GM23338 (cell line): Measurements from ENCODE around the gene VKORC1L1. TPM values are rescaled to one million over a fixed set of nuclear protein-coding genes. Genes with fewer than 3 reads are reported as not detected.

Experiments
- ATAC-seq: fragments of 200-7000 bp; cut with Tn5 transposase; 3 replicates; pipeline ENCODE4 v1.9.1; 2020
- DNase-seq: peaks from one replicate; pipeline ENCODE4 v3.0.0-alpha.2; 2015; ENCODE audit warnings: low spot score
- H2AFZ ChIP-seq: fragments of 200-600 bp; sonication (generic); 2 replicates; pipeline ENCODE4 v1.8.0; 2016; ENCODE audit warnings: antibody characterized with exemption, mild to moderate bottlenecking, moderate library complexity
- H3F3A ChIP-seq: fragments of 200-600 bp; sonication (generic); replicated peaks from 2 replicates; pipeline ENCODE4 v1.8.0; 2017; ENCODE audit warnings: antibody characterized with exemption, mixed run types, low read depth
- H3K27ac ChIP-seq: fragments of 200-600 bp; sonication (generic); 2 replicates; pipeline ENCODE4 v1.6.1; 2016; ENCODE audit warnings: low read depth
- H3K27me3 ChIP-seq: fragments of 200-600 bp; sonication (generic); 2 replicates; pipeline ENCODE4 v1.8.0; 2016; ENCODE audit warnings: mild to moderate bottlenecking, mixed run types, moderate library complexity; ENCODE audit not compliant: insufficient read depth
- H3K36me3 ChIP-seq: fragments of 200-600 bp; sonication (generic); 2 replicates; pipeline ENCODE4 v1.8.0; 2016; ENCODE audit warnings: mild to moderate bottlenecking; ENCODE audit not compliant: insufficient read depth
- H3K4me1 ChIP-seq: fragments of 200-600 bp; sonication (generic); 2 replicates; pipeline ENCODE4 v1.8.0; 2016; ENCODE audit warnings: mild to moderate bottlenecking, moderate library complexity; ENCODE audit not compliant: insufficient read depth
- H3K4me2 ChIP-seq: fragments of 200-600 bp; sonication (generic); 2 replicates; pipeline ENCODE4 v1.7.1; 2017; ENCODE audit warnings: mixed run types
- H3K4me3 ChIP-seq: fragments of 200-600 bp; sonication (generic); 2 replicates; pipeline ENCODE4 v1.6.1; 2016; ENCODE audit warnings: mixed run types
- H3K79me2 ChIP-seq: fragments of 200-600 bp; sonication (generic); replicated peaks from 2 replicates; pipeline ENCODE4 v1.8.0; 2017; ENCODE audit warnings: mild to moderate bottlenecking; ENCODE audit not compliant: insufficient read depth
- H3K9me2 ChIP-seq: fragments of 200-600 bp; sonication (generic); 2 replicates; pipeline ENCODE4 v1.8.0; 2017; ENCODE audit not compliant: insufficient read depth
- H4K20me1 ChIP-seq: fragments of 200-600 bp; sonication (generic); replicated peaks from 2 replicates; pipeline ENCODE4 v1.8.0; 2017; ENCODE audit warnings: mild to moderate bottlenecking; ENCODE audit not compliant: insufficient read depth
- H3K27ac Mint-ChIP-seq: 2 replicates; pipeline ENCODE4 v1.8.0; 2020; ENCODE audit warnings: inconsistent platforms, mild to moderate bottlenecking, moderate library complexity, mixed read lengths
- H3K27me3 Mint-ChIP-seq: 3 replicates; pipeline ENCODE4 v1.8.0; 2022; ENCODE audit warnings: low read depth, mild to moderate bottlenecking, moderate library complexity, mixed read lengths, inconsistent platforms; ENCODE audit not compliant: insufficient read depth, poor library complexity
- H3K36me3 Mint-ChIP-seq: 3 replicates; pipeline ENCODE4 v1.8.0; 2021; ENCODE audit warnings: low read depth, mild to moderate bottlenecking, inconsistent platforms, moderate library complexity, mixed read lengths
- H3K4me1 Mint-ChIP-seq: 3 replicates; pipeline ENCODE4 v1.8.0; 2020; ENCODE audit warnings: mild to moderate bottlenecking, inconsistent platforms, mixed read lengths
- H3K4me3 Mint-ChIP-seq: 3 replicates; pipeline ENCODE4 v1.8.0; 2021; ENCODE audit warnings: moderate library complexity, mild to moderate bottlenecking, inconsistent platforms, mixed read lengths
- H3K9me3 Mint-ChIP-seq: 3 replicates; pipeline ENCODE4 v1.8.0; 2020; ENCODE audit warnings: moderate library complexity, mild to moderate bottlenecking, inconsistent platforms, mixed read lengths
- CREB1 ChIP-seq: fragments of 250-450 bp; sonication (Bioruptor Pico); IDR thresholded peaks from 2 replicates; pipeline ENCODE4 v1.5.0; 2020; ENCODE audit warnings: low read depth, mild to moderate bottlenecking, moderate library complexity
- EZH2 ChIP-seq: fragments of 200-600 bp; sonication (generic); IDR thresholded peaks from one replicate; pipeline ENCODE4 v1.8.0; 2017; ENCODE audit warnings: antibody characterized with exemption, mild to moderate bottlenecking, low read depth; ENCODE audit not compliant: unreplicated experiment
- EZH2phosphoT487 ChIP-seq: fragments of 200-600 bp; sonication (generic); IDR thresholded peaks from one replicate; pipeline ENCODE4 v1.8.1; 2018; ENCODE audit warnings: antibody characterized with exemption; ENCODE audit not compliant: unreplicated experiment
- JUNB ChIP-seq: IDR thresholded peaks from one replicate; pipeline ENCODE4 v1.6.1; 2016; ENCODE audit warnings: antibody characterized with exemption; ENCODE audit not compliant: unreplicated experiment
- NANOG ChIP-seq: IDR thresholded peaks from 2 replicates; pipeline ENCODE4 v1.6.1; 2016; ENCODE audit warnings: antibody characterized with exemption, borderline replicate concordance
- POLR2AphosphoS5 ChIP-seq: IDR thresholded peaks from 2 replicates; pipeline ENCODE4 v1.6.1; 2016; ENCODE audit warnings: antibody characterized with exemption, low read depth
- STAT1 ChIP-seq: IDR thresholded peaks from one replicate; pipeline ENCODE4 v1.6.1; 2016; ENCODE audit warnings: antibody characterized with exemption; ENCODE audit not compliant: unreplicated experiment
- ZNF114 ChIP-seq: fragments of 250-450 bp; sonication (Bioruptor Pico); IDR thresholded peaks from 2 replicates; pipeline ENCODE4 v1.5.0; 2020; ENCODE audit warnings: mild to moderate bottlenecking, moderate library complexity
- ZNF331 ChIP-seq: fragments of 250-450 bp; sonication (Bioruptor Pico); IDR thresholded peaks from 2 replicates; pipeline ENCODE4 v1.5.0; 2020; ENCODE audit warnings: low read depth, mild to moderate bottlenecking, moderate library complexity
- polyA plus RNA-seq: library from polyadenylated mRNA; unstranded; fragments of >200 nt; fragmentation: Nextera tagmentation; extraction: Ambion mirVana; gene quantifications from 2 replicates; pipeline ENCODE4 v1.2.1, GENCODE V29; 2016
- total RNA-seq: library from RNA; depleted of rRNA; stranded (reverse); fragments of >200 nt; shearing (Covaris generic); gene quantifications from 2 replicates; pipeline ENCODE4 v1.2.3, GENCODE V29; 2014
- TF ChIP-seq, protein P1 (sequence below): IDR thresholded peaks from one replicate; pipeline ENCODE4 v1.6.1; 2018; ENCODE audit warnings: antibody characterized with exemption; ENCODE audit not compliant: unreplicated experiment
- TF ChIP-seq, protein P2 (sequence below), 2 experiments: fragments of 200-600 bp in 1 of 2; sonication (generic) in 1 of 2; conservative IDR thresholded peaks; 2 replicates each; pipeline versions ENCODE4 v1.5.1 to v1.6.1; 2016 to 2017; ENCODE audit warnings: antibody characterized with exemption in 2 of 2, low read depth in 2 of 2, mild to moderate bottlenecking in 2 of 2, moderate library complexity in 1 of 2
- TF ChIP-seq, protein P3 (sequence below): fragments of 250-450 bp; sonication (Bioruptor Pico); IDR thresholded peaks from 2 replicates; pipeline ENCODE4 v1.5.0; 2020; ENCODE audit warnings: mild to moderate bottlenecking, moderate library complexity

VKORC1L1 gene
- total and polyA plus RNA-seq, 2 experiments from 2014 or later: 21.5 to 30.3 TPM

DNA sequence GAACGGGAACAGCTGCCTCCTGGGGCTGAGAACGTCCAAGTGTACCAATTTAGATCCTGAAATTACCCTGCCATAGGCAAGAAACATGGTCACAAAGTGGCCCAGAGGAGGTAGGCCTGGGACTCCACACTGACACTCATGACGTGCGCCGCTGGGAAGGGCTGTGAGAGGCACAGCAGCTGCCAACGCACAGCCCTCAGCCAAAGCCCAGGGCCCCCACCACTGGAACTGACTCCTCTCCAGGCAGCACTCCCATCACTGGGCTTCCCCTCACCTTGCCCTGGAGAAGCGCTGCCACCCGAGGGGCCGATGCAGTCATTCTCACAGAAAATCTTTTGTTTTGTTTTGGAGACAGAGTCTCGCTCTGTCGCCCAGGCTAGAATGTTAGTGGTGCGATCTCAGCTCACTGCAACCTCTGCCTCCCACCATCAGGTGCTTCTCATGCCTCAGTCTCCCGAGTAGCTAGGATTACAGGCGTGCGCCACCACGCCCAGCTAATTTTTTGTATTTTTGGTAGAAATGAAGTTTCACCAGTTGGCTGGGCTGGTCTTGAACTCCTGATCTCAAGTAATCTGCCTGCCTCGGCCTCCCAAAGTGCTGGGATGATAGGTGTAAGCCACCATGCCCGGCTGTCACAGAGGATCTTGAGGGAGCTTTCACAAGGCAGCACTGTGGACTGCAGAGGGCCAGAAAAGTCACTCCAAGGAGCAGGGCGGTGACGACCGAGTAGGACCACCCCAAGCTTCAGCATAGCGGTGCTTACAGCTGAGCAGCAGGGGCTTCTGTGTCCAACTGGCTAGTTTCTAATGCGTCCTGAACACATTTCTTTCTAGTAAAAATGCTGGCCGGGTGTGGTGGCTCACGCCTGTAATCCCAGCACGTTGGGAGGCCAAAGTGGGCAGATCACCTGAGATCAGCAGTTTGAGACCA lies 95.6 kb downstream of the VKORC1L1 start (continued):
- no peak for TF ChIP-seq NANOG

DNA sequence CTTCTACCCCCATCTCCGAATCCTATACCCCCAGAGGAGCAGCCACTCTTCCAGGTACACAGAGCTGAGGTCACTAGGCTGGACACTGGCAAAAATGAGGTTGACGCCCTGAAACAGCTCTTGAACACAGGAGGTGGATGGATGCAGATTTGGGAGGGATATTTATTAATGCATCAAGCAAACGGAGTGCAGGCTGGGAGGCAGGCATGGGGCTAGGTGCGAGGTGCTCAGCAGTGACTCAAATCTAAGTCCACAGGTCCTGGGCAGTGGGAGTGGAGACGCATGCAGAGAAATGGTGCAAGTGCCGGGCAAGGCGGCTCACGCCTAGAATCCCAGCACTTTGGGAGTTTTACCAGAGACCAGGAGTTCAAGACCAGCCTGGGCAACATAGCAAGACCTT lies 98.1 kb downstream of the VKORC1L1 start:
- H3K36me3 ChIP-seq: peaks cover 22% of the 10 kb centered on the region
- H3K27ac Mint-ChIP-seq: no peak overlapping the region
- H3K27ac ChIP-seq: no peak overlapping the region
- TF ChIP-seq EZH2phosphoT487 (no peak), JUNB (no peak), CREB1 (CRISPR knock-in tag) (no peak), NANOG (no peak), EZH2 (no peak), ZNF331 (CRISPR knock-in tag) (no peak), ZNF114 (no peak), POLR2AphosphoS5 (no peak), STAT1 (no peak)
- TF ChIP-seq, protein P1, sequence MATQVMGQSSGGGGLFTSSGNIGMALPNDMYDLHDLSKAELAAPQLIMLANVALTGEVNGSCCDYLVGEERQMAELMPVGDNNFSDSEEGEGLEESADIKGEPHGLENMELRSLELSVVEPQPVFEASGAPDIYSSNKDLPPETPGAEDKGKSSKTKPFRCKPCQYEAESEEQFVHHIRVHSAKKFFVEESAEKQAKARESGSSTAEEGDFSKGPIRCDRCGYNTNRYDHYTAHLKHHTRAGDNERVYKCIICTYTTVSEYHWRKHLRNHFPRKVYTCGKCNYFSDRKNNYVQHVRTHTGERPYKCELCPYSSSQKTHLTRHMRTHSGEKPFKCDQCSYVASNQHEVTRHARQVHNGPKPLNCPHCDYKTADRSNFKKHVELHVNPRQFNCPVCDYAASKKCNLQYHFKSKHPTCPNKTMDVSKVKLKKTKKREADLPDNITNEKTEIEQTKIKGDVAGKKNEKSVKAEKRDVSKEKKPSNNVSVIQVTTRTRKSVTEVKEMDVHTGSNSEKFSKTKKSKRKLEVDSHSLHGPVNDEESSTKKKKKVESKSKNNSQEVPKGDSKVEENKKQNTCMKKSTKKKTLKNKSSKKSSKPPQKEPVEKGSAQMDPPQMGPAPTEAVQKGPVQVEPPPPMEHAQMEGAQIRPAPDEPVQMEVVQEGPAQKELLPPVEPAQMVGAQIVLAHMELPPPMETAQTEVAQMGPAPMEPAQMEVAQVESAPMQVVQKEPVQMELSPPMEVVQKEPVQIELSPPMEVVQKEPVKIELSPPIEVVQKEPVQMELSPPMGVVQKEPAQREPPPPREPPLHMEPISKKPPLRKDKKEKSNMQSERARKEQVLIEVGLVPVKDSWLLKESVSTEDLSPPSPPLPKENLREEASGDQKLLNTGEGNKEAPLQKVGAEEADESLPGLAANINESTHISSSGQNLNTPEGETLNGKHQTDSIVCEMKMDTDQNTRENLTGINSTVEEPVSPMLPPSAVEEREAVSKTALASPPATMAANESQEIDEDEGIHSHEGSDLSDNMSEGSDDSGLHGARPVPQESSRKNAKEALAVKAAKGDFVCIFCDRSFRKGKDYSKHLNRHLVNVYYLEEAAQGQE: no peak
- TF ChIP-seq, protein P2, sequence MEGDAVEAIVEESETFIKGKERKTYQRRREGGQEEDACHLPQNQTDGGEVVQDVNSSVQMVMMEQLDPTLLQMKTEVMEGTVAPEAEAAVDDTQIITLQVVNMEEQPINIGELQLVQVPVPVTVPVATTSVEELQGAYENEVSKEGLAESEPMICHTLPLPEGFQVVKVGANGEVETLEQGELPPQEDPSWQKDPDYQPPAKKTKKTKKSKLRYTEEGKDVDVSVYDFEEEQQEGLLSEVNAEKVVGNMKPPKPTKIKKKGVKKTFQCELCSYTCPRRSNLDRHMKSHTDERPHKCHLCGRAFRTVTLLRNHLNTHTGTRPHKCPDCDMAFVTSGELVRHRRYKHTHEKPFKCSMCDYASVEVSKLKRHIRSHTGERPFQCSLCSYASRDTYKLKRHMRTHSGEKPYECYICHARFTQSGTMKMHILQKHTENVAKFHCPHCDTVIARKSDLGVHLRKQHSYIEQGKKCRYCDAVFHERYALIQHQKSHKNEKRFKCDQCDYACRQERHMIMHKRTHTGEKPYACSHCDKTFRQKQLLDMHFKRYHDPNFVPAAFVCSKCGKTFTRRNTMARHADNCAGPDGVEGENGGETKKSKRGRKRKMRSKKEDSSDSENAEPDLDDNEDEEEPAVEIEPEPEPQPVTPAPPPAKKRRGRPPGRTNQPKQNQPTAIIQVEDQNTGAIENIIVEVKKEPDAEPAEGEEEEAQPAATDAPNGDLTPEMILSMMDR (conservative IDR thresholded peaks at IDR 0.05; ENCODE audit: low read depth in 2 of 2): no peak
- TF ChIP-seq, protein P3, sequence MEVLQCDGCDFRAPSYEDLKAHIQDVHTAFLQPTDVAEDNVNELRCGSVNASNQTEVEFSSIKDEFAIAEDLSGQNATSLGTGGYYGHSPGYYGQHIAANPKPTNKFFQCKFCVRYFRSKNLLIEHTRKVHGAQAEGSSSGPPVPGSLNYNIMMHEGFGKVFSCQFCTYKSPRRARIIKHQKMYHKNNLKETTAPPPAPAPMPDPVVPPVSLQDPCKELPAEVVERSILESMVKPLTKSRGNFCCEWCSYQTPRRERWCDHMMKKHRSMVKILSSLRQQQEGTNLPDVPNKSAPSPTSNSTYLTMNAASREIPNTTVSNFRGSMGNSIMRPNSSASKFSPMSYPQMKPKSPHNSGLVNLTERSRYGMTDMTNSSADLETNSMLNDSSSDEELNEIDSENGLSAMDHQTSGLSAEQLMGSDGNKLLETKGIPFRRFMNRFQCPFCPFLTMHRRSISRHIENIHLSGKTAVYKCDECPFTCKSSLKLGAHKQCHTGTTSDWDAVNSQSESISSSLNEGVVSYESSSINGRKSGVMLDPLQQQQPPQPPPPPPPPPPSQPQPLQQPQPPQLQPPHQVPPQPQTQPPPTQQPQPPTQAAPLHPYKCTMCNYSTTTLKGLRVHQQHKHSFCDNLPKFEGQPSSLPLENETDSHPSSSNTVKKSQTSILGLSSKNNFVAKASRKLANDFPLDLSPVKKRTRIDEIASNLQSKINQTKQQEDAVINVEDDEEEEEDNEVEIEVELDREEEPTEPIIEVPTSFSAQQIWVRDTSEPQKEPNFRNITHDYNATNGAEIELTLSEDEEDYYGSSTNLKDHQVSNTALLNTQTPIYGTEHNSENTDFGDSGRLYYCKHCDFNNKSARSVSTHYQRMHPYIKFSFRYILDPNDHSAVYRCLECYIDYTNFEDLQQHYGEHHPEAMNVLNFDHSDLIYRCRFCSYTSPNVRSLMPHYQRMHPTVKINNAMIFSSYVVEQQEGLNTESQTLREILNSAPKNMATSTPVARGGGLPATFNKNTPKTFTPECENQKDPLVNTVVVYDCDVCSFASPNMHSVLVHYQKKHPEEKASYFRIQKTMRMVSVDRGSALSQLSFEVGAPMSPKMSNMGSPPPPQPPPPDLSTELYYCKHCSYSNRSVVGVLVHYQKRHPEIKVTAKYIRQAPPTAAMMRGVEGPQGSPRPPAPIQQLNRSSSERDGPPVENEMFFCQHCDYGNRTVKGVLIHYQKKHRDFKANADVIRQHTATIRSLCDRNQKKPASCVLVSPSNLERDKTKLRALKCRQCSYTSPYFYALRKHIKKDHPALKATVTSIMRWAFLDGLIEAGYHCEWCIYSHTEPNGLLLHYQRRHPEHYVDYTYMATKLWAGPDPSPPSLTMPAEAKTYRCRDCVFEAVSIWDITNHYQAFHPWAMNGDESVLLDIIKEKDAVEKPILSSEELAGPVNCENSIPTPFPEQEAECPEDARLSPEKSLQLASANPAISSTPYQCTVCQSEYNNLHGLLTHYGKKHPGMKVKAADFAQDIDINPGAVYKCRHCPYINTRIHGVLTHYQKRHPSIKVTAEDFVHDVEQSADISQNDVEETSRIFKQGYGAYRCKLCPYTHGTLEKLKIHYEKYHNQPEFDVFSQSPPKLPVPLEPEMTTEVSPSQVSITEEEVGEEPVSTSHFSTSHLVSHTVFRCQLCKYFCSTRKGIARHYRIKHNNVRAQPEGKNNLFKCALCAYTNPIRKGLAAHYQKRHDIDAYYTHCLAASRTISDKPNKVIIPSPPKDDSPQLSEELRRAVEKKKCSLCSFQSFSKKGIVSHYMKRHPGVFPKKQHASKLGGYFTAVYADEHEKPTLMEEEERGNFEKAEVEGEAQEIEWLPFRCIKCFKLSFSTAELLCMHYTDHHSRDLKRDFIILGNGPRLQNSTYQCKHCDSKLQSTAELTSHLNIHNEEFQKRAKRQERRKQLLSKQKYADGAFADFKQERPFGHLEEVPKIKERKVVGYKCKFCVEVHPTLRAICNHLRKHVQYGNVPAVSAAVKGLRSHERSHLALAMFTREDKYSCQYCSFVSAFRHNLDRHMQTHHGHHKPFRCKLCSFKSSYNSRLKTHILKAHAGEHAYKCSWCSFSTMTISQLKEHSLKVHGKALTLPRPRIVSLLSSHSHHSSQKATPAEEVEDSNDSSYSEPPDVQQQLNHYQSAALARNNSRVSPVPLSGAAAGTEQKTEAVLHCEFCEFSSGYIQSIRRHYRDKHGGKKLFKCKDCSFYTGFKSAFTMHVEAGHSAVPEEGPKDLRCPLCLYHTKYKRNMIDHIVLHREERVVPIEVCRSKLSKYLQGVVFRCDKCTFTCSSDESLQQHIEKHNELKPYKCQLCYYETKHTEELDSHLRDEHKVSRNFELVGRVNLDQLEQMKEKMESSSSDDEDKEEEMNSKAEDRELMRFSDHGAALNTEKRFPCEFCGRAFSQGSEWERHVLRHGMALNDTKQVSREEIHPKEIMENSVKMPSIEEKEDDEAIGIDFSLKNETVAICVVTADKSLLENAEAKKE (CRISPR knock-in tag): no peak

More for the DNA sequence above, 98.1 kb downstream of the VKORC1L1 start:
- ATAC-seq (no peak), DNase-seq (no peak)
- H2AFZ ChIP-seq: no peak overlapping the region
- Mint-ChIP-seq H3K36me3 (peaks cover 80% of the 10 kb centered on the region), H3K4me1 (no peaks in the 10 kb centered on the region), H3K9me3 (no peaks in the 10 kb centered on the region; the same call in 2 of the 3 replicates), H3K27me3 (peaks cover 12% of the 10 kb centered on the region), H3K4me3 (no peak overlapping the region)
- no peaks in the 10 kb centered on the region for H3K27me3 ChIP-seq
- no peaks in the 10 kb centered on the region for H3K79me2 ChIP-seq
- no peaks in the 10 kb centered on the region for H3K9me2 ChIP-seq
- H3K4me2 ChIP-seq: no peak overlapping the region
- peaks cover 5% of the 10 kb centered on the region; the same call in 1 of the 2 replicates for H4K20me1 ChIP-seq
- H3K4me1 ChIP-seq: no peaks in the 10 kb centered on the region
- no peak overlapping the region for H3K4me3 ChIP-seq
- no peaks in the 10 kb centered on the region for H3F3A ChIP-seq
